HEK293 (cell line): Measurements from ENCODE around the gene CNOT9.

ENCODE experiments used
- AEBP2 ChIP-seq: fragments of 450-650 bp; formaldehyde crosslinking; IDR thresholded peaks from 2 replicates; pipeline ENCODE4 v1.5.1; 2016; ENCODE audit warnings: missing biosample characterization, missing genetic modification characterization, borderline replicate concordance
- ZNF19 ChIP-seq: fragments of 450-650 bp; formaldehyde crosslinking; IDR thresholded peaks from 2 replicates; pipeline ENCODE4; 2016; ENCODE audit warnings: missing biosample characterization, missing genetic modification characterization, low read depth
- ZNF214 ChIP-seq: fragments of 450-650 bp; formaldehyde crosslinking; IDR thresholded peaks from 2 replicates; pipeline ENCODE4 v1.5.1; 2017; ENCODE audit warnings: missing biosample characterization, mild to moderate bottlenecking, missing genetic modification characterization, borderline replicate concordance
- TF ChIP-seq, protein P1 (sequence below): fragments of 450-650 bp; formaldehyde crosslinking; IDR thresholded peaks from 2 replicates; pipeline ENCODE4 v1.5.1; 2016; ENCODE audit warnings: missing biosample characterization, missing genetic modification characterization
- TF ChIP-seq, protein P2 (sequence below): fragments of 450-650 bp; formaldehyde crosslinking; IDR thresholded peaks from 2 replicates; pipeline ENCODE4 v1.5.1; 2016; ENCODE audit warnings: missing biosample characterization, missing genetic modification characterization

- TF ChIP-seq ZNF19 (tag by site-specific recombination) (no peak), AEBP2 (no peak), ZNF214 (no peak)
- TF ChIP-seq, protein P1, sequence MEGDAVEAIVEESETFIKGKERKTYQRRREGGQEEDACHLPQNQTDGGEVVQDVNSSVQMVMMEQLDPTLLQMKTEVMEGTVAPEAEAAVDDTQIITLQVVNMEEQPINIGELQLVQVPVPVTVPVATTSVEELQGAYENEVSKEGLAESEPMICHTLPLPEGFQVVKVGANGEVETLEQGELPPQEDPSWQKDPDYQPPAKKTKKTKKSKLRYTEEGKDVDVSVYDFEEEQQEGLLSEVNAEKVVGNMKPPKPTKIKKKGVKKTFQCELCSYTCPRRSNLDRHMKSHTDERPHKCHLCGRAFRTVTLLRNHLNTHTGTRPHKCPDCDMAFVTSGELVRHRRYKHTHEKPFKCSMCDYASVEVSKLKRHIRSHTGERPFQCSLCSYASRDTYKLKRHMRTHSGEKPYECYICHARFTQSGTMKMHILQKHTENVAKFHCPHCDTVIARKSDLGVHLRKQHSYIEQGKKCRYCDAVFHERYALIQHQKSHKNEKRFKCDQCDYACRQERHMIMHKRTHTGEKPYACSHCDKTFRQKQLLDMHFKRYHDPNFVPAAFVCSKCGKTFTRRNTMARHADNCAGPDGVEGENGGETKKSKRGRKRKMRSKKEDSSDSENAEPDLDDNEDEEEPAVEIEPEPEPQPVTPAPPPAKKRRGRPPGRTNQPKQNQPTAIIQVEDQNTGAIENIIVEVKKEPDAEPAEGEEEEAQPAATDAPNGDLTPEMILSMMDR = no peak
- TF ChIP-seq, protein P2, sequence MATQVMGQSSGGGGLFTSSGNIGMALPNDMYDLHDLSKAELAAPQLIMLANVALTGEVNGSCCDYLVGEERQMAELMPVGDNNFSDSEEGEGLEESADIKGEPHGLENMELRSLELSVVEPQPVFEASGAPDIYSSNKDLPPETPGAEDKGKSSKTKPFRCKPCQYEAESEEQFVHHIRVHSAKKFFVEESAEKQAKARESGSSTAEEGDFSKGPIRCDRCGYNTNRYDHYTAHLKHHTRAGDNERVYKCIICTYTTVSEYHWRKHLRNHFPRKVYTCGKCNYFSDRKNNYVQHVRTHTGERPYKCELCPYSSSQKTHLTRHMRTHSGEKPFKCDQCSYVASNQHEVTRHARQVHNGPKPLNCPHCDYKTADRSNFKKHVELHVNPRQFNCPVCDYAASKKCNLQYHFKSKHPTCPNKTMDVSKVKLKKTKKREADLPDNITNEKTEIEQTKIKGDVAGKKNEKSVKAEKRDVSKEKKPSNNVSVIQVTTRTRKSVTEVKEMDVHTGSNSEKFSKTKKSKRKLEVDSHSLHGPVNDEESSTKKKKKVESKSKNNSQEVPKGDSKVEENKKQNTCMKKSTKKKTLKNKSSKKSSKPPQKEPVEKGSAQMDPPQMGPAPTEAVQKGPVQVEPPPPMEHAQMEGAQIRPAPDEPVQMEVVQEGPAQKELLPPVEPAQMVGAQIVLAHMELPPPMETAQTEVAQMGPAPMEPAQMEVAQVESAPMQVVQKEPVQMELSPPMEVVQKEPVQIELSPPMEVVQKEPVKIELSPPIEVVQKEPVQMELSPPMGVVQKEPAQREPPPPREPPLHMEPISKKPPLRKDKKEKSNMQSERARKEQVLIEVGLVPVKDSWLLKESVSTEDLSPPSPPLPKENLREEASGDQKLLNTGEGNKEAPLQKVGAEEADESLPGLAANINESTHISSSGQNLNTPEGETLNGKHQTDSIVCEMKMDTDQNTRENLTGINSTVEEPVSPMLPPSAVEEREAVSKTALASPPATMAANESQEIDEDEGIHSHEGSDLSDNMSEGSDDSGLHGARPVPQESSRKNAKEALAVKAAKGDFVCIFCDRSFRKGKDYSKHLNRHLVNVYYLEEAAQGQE (tag by site-specific recombination) = no peak
Observed at GRCh38 chr2:218536804-218537494, 31.7 kb upstream of the CNOT9 start.
